Natural killer cell (primary cell): ENCODE results near the gene RPS6KA4. TPM values are rescaled to one million over a fixed set of nuclear protein-coding genes. Genes with fewer than 3 reads are reported as not detected.
"Not testable (repeated sequence)": the region's sequence is repeated elsewhere in the genome, so short reads cannot be mapped to it uniquely, and the experiment has no call there.

Experiments
- ATAC-seq, 3 donors: fragments of 150-1000 bp in 2 of 3; fragments of 200-7000 bp in 1 of 3; cut with Tn5 transposase; 1 replicate in 1 of 3; 2 replicates in 2 of 3; pipeline ENCODE4 v1.10.0; 2021; ENCODE audit warnings: mild to moderate bottlenecking in 2 of 3, moderate library complexity in 2 of 3
- DNase-seq, 2 donors: peaks; one replicate each; pipeline versions ENCODE4 v3.0.0 to v3.0.0-alpha.2; 2013 to 2021; ENCODE audit warnings: mixed read lengths in 1 of 2
- H3K27ac ChIP-seq: one replicate; pipeline ENCODE4 v1.5.1; 2013; ENCODE audit warnings: mild to moderate bottlenecking, low read length
- H3K27me3 ChIP-seq: one replicate; pipeline ENCODE4 v1.6.1; 2013; ENCODE audit warnings: low read length; ENCODE audit not compliant: control insufficient read depth, insufficient read depth
- H3K36me3 ChIP-seq: one replicate; pipeline ENCODE4 v1.6.1; 2013; ENCODE audit warnings: low read length; ENCODE audit not compliant: control insufficient read depth, insufficient read depth
- H3K4me1 ChIP-seq: one replicate; pipeline ENCODE4 v1.6.1; 2013; ENCODE audit warnings: low read length; ENCODE audit not compliant: control insufficient read depth, insufficient read depth
- H3K4me3 ChIP-seq: one replicate; pipeline ENCODE4 v1.5.1; 2013; ENCODE audit warnings: low read length
- H3K9me3 ChIP-seq: one replicate; pipeline ENCODE4 v1.6.1; 2013; ENCODE audit warnings: low read length; ENCODE audit not compliant: control insufficient read depth, insufficient read depth
- H3K27ac Mint-ChIP-seq, 2 donors: one replicate each; pipeline ENCODE4 v1.8.0; 2022; ENCODE audit warnings: mild to moderate bottlenecking in 2 of 2, mixed read lengths in 2 of 2, moderate library complexity in 1 of 2
- H3K27me3 Mint-ChIP-seq, 2 donors: one replicate each; pipeline ENCODE4 v1.8.0; 2022; ENCODE audit warnings: low read depth in 2 of 2, mixed read lengths in 2 of 2
- H3K36me3 Mint-ChIP-seq: one replicate; pipeline ENCODE4 v1.8.0; 2022; ENCODE audit warnings: mixed read lengths
- H3K4me1 Mint-ChIP-seq, 2 donors: one replicate each; pipeline ENCODE4 v1.8.0; 2022; ENCODE audit warnings: mixed read lengths in 2 of 2
- H3K4me3 Mint-ChIP-seq: one replicate; pipeline ENCODE4 v1.8.0; 2022; ENCODE audit warnings: mild to moderate bottlenecking, moderate library complexity, mixed read lengths
- H3K9me3 Mint-ChIP-seq, 2 donors: one replicate each; pipeline ENCODE4 v1.8.0; 2022; ENCODE audit warnings: mixed read lengths in 2 of 2
- CTCF ChIP-seq: fragments of 200-600 bp; IDR thresholded peaks from one replicate; pipeline ENCODE4 v1.8.0; 2022; ENCODE audit warnings: antibody characterized with exemption
- WGBS: methylation state at CpG from one replicate; pipeline ENCODE4 v1.1.7; 2013; ENCODE audit warnings: missing lambda C conversion rate; ENCODE audit not compliant: insufficient coverage; 5-methylcytosine and 5-hydroxymethylcytosine counted together
- intact Hi-C: fragments of 100-400 bp; cut with micrococcal nuclease; formaldehyde crosslinking; loops from one replicate; pipeline ENCODE4 v1.14.2; 2022
- total RNA-seq, 4 donors: library from RNA; stranded (reverse); fragments of 120-200 nt in 1 of 4; gene quantifications; one replicate each; pipeline versions ENCODE4 v1.2.3 to v1.2.4, GENCODE V29; 2013 to 2022

Gene RPS6KA4
- total RNA-seq, 3 donors from 2014 or later (not counting 1 experiment from before 2014, with no cell fraction given), result 27.6 to 36.0 (median 34.4) TPM

GRCh38 chr11:64415996-64416728, 57.2 kb downstream of the RPS6KA4 start:
- Histone ChIP-seq H3K4me3 (no peak overlapping the region), H3K27me3 (no peaks in the 10 kb centered on the region), H3K27ac (peak overlapping the region; percentile 5), H3K36me3 (no peaks in the 10 kb centered on the region), H3K4me1 (no peaks in the 10 kb centered on the region), H3K9me3 (peaks cover 6% of the 10 kb centered on the region)
- Mint-ChIP-seq H3K27me3 (peaks cover 0 to under 1% of the 10 kb centered on the region in 2 donors), H3K27ac (peak overlapping the region; percentile 24 to 45), H3K9me3 (no peaks in the 10 kb centered on the region), H3K4me1 (peaks cover 0 to 10% of the 10 kb centered on the region in 2 donors), H3K36me3 (no peaks in the 10 kb centered on the region), H3K4me3 (no peak overlapping the region)
- DNase-seq, result no peak
- ATAC-seq, result no peak
- intact Hi-C loops, result no loop called here
- no peak for TF ChIP-seq CTCF
- 71% methylated on average over 9 of the region's 9 CpGs for WGBS

GRCh38 chr11:64418233-64418632, 59.3 kb downstream of the RPS6KA4 start:
- intact Hi-C loops, H3K9me3 Mint-ChIP-seq, ATAC-seq, H3K27ac ChIP-seq, H3K4me1 Mint-ChIP-seq, H3K27ac Mint-ChIP-seq, H3K36me3 Mint-ChIP-seq, H3K9me3 ChIP-seq, H3K4me1 ChIP-seq, DNase-seq, H3K27me3 Mint-ChIP-seq, H3K4me3 Mint-ChIP-seq, H3K4me3 ChIP-seq, H3K36me3 ChIP-seq, H3K27me3 ChIP-seq: not testable (repeated sequence)
- 77% methylated on average over 7 of the region's 7 CpGs for WGBS

- peaks cover 6% of the 10 kb centered on the region for H3K36me3 Mint-ChIP-seq
These were observed 60.4 kb downstream of the RPS6KA4 start for GRCh38 chr11:64419257-64419790.

More at GRCh38 chr11:64419257-64419790, 60.4 kb downstream of the RPS6KA4 start:
- no peak overlapping the region for H3K4me3 Mint-ChIP-seq
- no peak for DNase-seq
- Histone ChIP-seq H3K27ac (no peak overlapping the region), H3K27me3 (no peaks in the 10 kb centered on the region), H3K9me3 (peaks cover 6% of the 10 kb centered on the region), H3K4me1 (no peaks in the 10 kb centered on the region), H3K36me3 (no peaks in the 10 kb centered on the region), H3K4me3 (no peak overlapping the region)
- peaks cover 0 to 10% of the 10 kb centered on the region in 2 donors for H3K27me3 Mint-ChIP-seq
- TF ChIP-seq CTCF, result no peak
- H3K4me1 Mint-ChIP-seq, result peaks cover 0 to 10% of the 10 kb centered on the region in 2 donors
- intact Hi-C loops, result no loop called here
- WGBS, result 88% methylated on average over 11 of the region's 11 CpGs
- no peak overlapping the region for H3K27ac Mint-ChIP-seq
- no peak for ATAC-seq
- H3K9me3 Mint-ChIP-seq, result peaks cover 0 to 2% of the 10 kb centered on the region in 2 donors
